Measurements from ENCODE around the gene TRIO.

DNA sequence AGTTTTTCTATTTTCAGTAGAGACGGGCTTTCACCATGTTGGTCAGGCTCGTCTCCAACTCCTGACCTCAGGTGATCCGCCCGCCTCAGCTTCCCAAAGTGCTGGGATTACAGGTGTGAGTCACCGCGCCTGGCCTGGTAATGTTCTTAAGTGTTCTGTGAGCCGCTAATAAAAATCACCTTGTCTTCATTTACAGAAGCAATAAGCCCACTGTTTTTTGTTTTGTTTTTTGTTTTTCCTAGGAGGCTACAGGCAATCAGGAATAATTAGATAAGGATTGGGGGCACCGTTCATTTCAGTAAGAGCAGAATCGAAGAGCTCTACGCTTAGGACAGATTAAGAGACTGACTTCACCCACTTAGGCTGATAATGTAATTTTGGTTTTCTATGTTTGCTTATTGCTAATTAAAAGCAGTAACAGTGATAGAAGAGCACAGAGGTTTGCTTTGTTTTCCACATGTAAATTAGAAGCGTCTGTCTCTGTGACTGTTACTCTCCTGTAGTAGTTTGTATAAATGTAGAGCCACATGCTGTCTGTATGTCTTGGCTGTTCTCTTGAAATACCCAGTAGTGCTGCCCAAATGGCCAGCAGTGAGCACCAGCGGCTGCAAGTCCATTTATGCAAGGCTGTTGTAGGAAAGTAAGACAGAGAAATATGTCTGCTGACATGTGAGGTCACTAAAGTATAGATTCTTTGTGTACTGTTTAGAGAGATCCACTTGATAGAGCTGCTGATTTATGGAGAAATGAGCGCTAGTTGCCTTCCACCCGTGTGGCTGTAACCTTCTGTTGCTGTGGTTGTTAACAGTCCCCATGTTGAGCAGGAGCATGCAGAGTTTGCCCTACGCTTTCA is 30.5 kb downstream of the TRIO start:
- TF ChIP-seq, protein P1, sequence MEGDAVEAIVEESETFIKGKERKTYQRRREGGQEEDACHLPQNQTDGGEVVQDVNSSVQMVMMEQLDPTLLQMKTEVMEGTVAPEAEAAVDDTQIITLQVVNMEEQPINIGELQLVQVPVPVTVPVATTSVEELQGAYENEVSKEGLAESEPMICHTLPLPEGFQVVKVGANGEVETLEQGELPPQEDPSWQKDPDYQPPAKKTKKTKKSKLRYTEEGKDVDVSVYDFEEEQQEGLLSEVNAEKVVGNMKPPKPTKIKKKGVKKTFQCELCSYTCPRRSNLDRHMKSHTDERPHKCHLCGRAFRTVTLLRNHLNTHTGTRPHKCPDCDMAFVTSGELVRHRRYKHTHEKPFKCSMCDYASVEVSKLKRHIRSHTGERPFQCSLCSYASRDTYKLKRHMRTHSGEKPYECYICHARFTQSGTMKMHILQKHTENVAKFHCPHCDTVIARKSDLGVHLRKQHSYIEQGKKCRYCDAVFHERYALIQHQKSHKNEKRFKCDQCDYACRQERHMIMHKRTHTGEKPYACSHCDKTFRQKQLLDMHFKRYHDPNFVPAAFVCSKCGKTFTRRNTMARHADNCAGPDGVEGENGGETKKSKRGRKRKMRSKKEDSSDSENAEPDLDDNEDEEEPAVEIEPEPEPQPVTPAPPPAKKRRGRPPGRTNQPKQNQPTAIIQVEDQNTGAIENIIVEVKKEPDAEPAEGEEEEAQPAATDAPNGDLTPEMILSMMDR (IDR thresholded peaks at IDR 0.05; ENCODE audit: insufficient read depth, low read length, poor library complexity, severe bottlenecking), result no peak
- no peak for TF ChIP-seq EZH2phosphoT487 (conservative IDR thresholded peaks at IDR 0.05; ENCODE audit: low read length)
